ENCODE measurements around the gene CENPN. TPM values are rescaled to one million over a fixed set of nuclear protein-coding genes. Genes with fewer than 3 reads are reported as not detected.

CENPN gene
- total and polyA plus RNA-seq, 2 of the 8 experiments (the other 6 are each of a cell fraction or from before 2014, with no cell fraction given) = 32.8 to 67.0 TPM

GRCh38 chr16:80989801-80990200 is 17.2 kb upstream of the CENPN start (continued):
- TF ChIP-seq BACH1 (IDR thresholded peaks at IDR 0.05; ENCODE audit: low read length) (no peak), RAD21 (IDR thresholded peaks at IDR 0.05 in 1 of 2, conservative IDR thresholded peaks at IDR 0.05 in 1 of 2; ENCODE audit: low read depth in 2 of 2, low read length in 2 of 2) (no peak), RXRA (IDR thresholded peaks at IDR 0.05; ENCODE audit: insufficient read depth, low read depth, low read length) (no peak), GABPA (IDR thresholded peaks at IDR 0.05; ENCODE audit: borderline replicate concordance, insufficient read depth, low read length) (no peak), EGR1 (IDR thresholded peaks at IDR 0.05; ENCODE audit: borderline replicate concordance, low read depth, low read length) (no peak), KDM5A (IDR thresholded peaks at IDR 0.05; ENCODE audit: low read length) (no peak), NANOG (IDR thresholded peaks at IDR 0.05; ENCODE audit: insufficient read depth, low read depth, low read length, poor library complexity, severe bottlenecking) (no peak), SIX5 (IDR thresholded peaks at IDR 0.05; ENCODE audit: low read depth, low read length) (no peak), POLR2A (IDR thresholded peaks at IDR 0.05; ENCODE audit: control extremely low read depth in 1 of 2, low read depth in 2 of 2, low read length in 2 of 2) (no peak), EZH2 (IDR thresholded peaks at IDR 0.05; ENCODE audit: low read depth, low read length, severe bottlenecking) (no peak)
